Ramos (cell line): Measurements from ENCODE around the gene PSMB5.

Source experiments
- in situ Hi-C: fragments of 300-500 bp; cut with MboI; formaldehyde crosslinking; loops from one replicate; pipeline ENCODE4 v1.14.3; 2022; ENCODE audit warnings: low sequenced_read_pairs; ENCODE audit not compliant: unreplicated experiment

PSMB5 gene

DNA sequence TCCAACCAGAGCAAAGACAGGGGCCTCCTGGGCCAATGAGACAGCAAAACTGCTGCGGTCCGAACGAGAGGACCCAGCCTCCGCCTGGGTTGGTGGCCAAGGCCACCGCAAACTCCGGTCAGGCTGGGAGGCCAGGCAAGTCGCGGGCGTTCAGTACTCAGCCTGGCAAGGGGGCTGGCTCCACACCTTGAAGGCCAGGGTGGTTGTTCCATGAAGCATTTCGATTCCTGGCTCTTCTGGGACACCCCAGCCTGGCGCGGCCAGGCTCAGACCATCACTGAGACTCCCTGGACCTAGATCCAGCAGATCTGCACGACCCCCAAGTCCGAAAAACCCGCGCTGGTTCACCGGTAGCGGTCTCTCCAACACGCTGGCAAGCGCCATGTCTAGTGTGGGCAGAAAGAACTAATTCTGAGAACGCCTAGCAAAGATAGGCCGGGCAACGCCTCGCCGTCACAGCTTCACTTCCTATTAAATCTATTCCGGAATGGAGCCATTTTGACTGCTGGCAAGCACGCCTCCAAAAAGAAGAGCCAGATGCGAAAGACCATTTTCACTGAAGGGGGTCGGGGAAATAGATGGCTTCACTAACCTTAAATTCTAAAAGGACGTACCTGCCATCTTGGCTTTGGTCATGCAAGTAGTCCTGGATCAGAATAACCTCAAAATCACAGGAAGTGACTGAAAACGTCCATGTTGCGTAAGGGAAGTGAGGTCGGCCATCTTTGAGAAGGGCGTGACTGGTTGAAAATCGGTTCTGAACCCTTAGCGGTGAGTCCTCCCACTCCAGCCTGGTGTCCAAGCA, at the start of gene PSMB5:
TSS of gene PSMB5 (minus strand) at position 403 of the 805 bp plus-strand sequence. CDS start at position 384, 19 bp downstream.
- in situ Hi-C loops = no loop called here

DNA sequence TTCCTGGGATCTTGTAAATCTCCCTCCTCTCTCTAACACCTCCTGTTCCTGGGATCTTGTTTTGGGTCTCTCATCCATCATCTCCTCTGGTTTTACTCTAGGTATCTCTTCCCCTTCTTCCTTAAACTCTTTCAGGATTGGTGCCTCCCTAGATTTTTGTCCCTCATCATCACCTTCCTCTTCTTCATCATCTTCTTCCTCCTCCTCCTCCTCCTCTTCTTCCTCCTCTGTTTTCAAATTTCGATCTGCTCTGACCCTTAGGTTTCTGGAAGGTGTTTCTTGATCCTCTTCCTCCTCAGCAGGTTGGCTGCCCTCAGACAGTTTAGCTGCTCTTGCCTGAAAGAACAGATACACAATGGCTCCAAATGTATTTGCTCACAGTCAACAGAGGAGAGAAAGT, 45.8 kb upstream of the PSMB5 start:
- in situ Hi-C loops = no loop called here

DNA sequence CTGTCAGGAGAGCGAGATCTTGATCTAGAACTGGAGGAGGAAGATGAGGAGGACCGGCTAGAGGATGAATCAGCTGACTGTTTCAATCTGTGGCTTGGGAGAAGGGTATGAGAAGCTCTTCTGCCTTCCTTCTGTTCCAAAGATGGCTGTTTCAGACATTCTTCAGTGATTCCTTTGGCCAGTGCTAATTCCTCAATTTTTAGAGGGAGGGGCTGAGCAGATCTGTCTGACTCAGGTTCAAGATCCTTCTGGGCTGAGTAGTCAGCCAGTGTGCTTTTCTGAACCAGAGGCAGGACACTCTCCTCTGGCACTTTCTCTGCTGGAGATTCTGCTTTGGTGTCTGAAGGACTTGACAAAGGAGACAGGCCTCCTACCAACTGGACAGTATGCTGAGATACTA, 45.0 kb upstream of the PSMB5 start:
- in situ Hi-C loops = no loop called here

DNA sequence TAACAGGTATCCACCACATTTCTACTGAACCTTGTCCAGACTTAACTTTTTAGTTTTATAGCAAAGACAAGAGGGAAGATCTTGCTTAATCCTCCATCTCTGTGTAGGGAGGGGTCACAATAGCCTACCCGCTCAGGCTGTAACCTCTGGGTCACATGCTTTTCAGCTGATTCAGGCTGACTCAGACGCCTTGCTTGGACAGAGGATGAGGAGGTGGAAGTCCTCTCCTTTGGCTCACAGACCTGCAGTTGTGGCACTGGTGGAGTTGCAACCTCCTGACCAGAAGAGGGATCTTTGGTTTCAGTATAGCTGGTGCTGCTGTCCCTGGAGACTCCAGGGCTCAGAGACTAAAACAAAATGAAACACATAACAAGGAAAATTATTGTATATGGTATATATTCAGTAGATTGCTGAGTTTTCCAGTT, 44.0 kb upstream of the PSMB5 start:
- in situ Hi-C loops = no loop called here

DNA sequence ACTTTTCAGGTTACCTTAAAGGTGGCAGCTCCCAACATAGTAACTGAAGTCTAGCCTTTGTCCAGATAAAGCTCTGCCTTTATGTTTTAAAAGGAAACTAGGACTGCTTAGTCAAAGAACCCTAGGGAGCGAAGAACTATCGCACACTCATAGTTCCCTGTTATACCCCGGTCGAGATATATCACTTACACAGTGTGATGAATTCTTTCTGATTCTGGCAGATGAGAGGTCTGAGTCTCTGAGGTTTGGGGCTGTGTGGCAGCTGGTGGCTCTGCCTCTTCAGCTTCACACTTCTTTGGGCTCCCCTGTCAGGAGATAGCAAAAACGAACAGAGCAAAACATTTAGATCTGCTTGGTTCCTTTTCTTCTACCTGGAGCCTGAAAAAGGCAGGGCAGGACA, 43.3 kb upstream of the PSMB5 start:
- in situ Hi-C loops = no loop called here

DNA sequence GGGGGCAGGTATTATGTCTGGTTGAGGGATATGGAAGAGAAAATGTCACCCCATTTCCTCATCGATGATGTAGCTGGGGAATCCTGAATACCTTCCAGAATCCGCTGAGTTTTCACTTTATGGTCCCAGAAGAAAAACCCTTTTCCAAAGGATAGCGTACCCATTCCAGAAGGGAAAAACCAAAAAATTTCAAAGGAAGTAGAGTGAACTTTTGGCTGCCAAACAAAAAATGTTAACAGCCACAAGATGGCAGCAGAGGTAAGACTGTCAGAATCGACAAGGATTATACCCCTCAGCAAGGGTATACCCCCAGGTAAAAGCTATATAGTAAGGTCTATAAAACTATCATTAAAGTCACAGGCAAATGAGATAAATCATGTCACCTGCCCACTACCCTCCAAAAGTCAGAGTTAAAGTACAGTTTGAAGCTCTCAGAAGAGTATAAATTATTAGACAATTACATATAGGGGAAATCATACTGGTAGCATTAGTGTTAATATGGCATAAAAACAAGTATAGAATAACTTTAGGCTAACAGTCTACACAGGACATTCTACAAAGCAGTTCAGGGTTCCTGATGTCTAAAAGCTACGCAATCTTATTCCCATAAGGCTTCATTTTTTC, 42.2 kb upstream of the PSMB5 start:
- in situ Hi-C loops = no loop called here

DNA sequence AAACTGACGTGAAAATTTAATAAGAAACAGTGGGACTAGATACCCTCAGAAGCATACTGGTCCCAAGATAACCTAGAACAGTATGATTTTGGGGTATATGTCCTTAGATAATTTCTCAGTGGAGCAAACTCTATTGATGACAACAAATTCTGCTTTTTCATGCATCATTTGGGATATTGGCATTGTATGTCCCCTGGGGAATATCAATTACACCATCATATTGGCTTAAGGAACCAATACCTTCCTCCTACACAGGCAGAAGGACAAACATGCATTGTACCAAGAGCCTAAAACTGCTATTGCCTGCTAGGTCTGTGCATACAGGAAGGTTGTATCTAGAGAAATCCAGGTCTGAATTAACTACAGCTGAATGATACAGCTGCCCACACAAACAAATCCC, 40.2 kb upstream of the PSMB5 start:
- in situ Hi-C loops = no loop called here

DNA sequence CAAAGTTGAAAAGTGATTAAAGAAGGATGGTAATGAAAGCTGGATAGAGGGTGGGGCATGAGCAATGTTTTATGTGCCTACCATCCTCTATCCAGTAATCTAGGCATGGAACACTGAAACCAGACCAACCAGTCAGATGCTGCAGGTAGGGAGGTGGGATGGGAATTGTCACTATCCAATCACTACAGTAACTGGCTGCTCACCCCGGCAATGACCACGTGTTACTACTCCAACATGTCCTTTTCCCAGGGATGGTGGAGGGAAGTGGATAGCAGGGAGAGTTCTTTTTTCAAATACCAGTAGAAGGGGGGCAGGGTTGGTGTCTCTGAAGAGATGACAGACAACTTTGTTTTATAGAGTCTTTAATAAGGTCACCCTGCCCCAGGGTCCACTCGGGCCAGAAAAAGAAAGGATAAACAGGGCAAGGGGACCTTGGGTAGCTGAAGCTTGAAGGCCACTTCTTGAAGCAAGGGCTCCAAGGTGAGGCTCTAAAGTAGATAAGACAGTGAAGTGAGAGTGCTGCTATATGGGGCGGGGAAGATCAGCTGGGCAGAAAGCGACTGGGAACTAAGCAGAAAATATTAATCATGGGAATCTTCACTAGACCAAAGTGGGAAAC, 37.3 kb upstream of the PSMB5 start:
- in situ Hi-C loops = no loop called here

DNA sequence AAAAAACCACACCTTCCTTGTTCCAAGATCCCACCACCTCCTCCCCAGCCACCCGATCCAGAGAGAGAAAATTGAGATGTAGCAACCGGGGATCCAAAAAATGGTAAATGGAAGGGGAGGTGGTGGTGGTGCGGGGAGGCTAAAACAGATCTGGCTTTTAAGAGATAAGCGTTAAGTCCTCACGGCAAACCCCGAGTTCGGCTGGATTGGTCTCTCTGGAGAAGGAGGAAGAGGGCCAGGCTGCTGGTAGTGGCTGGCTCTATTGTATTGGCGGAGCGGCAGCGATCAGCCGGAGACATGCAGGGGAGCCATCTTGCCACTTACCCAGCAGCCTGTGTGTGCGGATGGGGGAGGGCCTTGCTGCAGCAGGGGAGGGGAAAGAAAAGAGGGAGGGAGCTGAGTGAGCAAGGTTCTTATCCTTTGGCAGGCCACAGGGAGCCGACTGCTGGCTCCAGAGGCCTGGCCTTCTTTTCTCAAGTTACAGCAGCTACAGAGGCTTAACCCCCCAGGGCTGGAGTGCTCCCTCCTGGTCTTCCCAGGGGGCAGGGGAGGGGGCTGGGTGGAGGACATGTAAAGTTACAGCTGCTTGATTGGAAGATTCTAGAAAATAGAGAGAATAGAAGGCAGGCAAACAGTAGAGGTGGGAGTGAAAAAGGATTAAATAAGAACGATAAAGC, 36.7 kb upstream of the PSMB5 start:
- in situ Hi-C loops = no loop called here

DNA sequence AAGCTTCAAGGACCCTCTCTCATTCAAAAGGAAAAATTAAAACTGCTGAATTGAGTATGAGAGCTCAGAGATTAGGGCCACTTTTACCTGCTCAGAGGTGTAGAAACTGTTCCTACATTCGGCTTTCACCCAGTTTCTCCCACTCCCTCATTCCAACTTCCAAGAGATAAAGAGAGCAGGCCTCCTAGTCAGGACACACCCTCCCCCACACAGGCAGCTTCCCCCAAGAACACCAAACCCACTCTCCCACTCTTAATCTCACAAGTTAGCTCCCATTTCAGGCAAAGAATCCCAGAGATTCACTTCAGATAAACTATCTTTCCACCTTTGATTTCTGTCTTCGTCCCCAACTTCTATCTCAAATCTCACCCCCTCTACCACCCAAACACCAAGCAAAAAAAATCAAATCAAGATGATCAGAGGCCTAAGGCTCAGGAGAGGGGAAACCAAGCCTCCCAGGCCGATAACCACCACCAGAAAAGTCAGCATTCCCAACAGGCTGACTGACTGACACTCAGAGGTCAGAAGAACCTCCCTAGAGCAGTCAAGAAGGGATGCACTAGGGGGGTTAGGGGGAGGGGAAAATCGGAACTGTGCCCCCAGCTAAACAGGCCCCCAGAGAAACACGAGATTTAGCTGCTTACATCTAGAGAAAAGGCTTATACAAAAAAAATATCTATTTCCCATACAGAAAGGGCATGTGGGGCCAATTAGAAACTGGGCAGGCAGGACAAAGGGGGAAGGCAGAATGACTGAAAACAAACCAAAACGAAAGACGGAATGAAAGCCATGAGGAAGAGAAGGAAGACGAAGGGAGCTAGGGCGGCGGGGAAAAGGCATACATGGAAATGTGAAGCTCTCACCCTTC, 35.8 kb upstream of the PSMB5 start:
- in situ Hi-C loops = no loop called here

DNA sequence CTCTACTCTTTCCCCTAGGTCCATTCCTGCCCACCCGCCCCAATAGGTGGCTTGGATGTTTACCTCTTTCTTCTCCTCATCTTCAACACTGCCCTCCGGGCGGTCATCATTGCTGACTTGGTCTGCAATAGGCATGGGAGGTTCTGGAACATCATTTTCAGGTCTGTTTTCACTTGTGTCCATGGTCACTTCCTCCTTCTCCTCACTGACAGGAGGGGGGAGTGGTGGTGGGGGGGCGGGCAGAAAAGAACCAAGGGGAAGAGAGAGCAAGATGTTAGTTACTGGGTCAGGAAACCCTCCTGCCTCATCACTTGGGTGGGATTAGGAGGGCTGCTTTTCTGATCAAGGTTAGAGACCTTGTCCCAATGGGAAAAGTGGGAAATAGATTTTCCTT, 34.7 kb upstream of the PSMB5 start:
- in situ Hi-C loops = no loop called here

DNA sequence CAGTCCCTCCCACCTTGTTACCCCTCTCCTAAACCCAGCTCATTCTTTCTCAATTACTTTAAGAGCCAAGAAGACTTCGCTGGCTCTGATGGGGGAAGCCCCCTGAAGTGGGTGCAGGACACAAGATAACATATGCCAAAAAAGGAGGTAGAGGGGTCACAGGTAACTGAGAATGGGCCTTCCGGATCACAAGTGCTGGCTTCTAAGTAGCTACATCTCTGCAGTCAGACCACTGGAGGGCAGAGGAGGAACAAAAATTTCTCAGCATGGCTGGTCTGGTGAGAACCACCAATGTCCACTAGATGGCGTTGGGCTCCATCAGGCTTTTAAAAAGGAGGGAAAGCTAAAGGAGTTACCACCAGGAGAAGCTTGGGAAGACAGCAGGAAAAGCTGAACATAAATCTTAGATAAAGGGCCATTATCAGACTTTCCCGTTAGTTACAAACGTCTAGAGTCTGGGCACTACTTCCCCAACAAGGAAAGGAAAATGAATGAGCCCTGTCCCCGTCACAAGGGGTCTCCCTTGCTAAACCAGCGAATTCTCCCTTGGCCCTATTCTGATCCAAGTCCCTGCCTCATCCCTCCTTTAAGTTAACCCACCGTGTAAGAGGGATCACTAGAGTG, 34.2 kb upstream of the PSMB5 start:
- in situ Hi-C loops = no loop called here

DNA sequence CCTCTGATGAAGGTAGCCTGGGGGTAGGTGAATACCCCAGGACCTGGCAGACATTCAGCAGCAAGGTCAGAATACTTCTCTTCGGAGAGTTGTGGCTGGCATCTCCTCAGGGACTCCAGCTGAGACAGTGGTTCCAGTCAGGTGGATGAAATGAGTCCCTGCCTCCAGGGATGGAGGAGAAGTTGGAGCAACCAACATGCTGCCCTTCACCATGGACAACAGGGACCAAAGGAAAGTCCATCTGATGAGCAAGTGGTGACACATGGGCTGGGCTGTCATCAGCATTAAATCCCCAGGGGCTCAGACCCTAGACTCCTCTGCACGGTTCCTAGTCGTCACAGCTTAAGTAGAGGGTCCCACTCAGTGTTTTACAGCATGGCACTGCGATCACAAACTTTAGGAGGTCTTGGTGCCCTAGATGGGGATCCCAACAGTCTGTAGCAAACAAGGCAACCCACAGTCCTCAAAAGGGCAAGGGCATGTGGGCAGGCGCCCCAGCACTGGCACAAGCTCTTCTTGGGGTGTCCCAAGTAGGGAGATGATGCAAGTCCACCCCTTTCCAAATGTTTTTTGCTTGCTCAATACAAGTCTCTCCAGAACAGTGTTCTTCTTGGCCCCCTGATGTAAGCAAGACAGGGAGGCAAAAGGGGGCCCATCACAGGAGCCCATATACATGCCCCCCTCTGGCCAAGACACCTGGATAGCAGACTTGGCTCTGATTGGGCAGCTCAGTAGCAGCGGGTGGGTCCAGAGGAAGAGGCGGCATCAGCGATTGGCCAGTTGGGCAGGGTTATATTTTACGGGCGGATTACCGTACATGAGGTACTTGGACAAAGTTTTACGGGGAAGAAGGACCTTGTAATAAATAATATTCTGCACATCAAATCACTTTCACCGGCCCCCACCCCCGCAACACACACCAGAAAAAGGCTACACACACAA, 33.4 kb upstream of the PSMB5 start:
- in situ Hi-C loops = no loop called here

DNA sequence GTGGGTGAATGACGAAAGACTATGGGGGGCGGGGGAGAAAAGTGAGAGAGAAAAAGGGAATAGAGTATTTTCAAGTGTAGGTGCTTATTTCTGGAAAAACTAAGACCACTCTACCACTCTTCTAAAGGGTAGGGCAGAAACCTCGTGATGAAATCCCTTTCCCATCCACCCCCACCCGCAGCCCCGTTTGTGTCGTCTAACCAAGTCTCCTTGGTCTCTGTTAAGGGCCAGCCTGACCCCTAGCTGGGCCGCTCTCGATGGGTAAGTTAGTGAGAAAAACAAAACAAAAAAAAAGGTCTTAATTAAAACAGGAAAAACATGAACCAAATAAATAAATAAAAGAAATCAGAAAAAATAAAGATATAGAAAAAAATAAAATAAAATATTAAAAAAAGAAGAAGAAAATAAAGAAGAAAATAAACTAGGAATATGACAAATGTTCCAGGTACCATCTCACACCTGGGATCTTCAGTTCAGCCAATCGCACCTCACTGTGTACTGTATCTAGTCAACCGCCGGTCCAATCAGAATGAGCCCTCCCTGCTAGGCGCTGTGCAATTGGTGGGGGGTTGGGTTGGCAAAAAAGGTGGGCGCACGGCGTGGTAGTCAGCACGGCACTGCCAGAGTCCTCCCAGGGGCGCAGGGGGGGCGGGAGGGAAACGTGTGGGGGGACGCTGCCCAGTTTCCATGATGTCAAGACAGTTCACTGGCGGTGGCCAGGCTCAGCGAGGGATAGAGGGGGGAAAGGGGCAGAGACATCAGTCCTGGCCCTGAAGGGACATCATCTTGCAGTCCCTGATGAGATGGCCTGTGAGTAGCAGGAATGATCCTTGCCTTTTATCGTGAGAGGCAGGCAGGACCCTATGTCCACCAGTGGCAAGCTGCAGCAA, 32.4 kb upstream of the PSMB5 start:
- in situ Hi-C loops = no loop called here

DNA sequence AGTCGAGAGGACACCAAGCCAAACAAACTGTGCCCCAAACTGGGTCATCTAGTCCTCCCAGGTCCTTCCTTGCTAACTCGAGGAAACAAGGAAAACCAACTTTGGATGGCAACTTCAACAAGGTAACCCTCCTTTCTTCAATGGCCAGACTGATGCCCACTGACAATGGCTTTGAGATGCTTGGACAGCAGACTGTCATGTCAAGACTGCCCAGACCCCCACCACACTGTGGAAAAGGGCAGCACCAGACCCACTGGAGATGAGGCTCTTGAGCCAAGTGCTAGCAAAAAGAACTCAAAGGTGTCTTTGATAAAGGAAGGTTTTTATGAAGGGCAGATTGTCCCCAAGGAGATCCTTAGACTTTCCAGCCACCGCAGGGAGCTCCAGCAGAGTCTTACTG, 31.7 kb upstream of the PSMB5 start:
- in situ Hi-C loops = no loop called here

DNA sequence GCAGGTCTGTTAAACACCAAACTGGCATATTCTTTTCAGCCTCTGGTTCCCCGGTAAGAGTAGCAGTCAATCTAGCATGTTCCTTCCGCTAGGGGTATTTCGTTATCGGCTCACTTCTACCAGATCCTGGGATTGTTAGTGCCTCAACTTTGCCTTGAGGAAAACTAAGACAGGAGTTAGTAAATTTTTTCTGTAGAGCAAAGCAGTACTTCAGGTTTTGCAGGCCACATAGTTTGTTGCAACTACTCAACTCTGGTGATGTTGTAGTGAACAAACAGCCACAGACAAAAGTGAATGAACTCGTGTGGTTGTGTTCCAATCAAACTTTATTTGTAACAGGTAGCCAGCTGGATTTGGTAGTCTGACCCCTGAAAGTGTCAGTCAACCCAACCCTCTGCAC, 28.9 kb upstream of the PSMB5 start:
- in situ Hi-C loops = no loop called here

DNA sequence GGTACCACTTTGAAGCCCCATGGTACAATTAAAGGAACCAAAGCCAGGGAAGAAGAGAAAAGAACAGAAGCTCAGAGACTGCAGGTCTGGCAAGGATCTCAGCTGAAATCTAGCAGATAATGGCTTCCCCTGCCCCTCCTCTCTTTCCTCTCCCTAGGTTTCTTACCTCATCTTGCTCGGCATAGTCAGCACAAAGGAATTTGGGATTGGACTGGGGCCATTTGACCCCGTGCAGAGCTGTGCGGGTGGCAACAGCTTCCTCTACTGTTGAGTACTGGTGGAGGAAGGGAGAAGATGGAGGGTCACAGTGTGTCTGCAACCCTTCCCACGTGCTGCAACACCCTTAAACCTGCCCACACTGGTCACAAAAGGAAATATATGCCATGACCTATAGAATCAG, 27.3 kb upstream of the PSMB5 start:
- in situ Hi-C loops = no loop called here
